Adrenal gland (tissue), 12 donors: ENCODE measurements around the gene UBE2G2. TPM values are rescaled to one million over a fixed set of nuclear protein-coding genes. Genes with fewer than 3 reads are reported as not detected.

Experiments used
- DNase-seq, 7 donors: peaks; one replicate each; pipeline ENCODE4 v3.0.0-alpha.2; 2019 to 2020
- H3K27ac ChIP-seq, 5 donors: fragments of 200-600 bp; sonication (generic) in 4 of 5; 1 replicate in 3 of 5; 2 replicates in 2 of 5; pipeline versions ENCODE4 v1.5.1 to v1.8.0; 2016 to 2020; ENCODE audit warnings: mild to moderate bottlenecking in 1 of 5
- H3K27me3 ChIP-seq: fragments of 200-600 bp; 2 replicates; pipeline ENCODE4 v1.8.0; 2021
- H3K36me3 ChIP-seq, 2 donors: fragments of 200-600 bp; replicated peaks in 1 of 2; 1 replicate in 1 of 2; 2 replicates in 1 of 2; pipeline versions ENCODE4 v1.5.1 to v1.8.0; 2018 to 2022
- H3K4me1 ChIP-seq, 2 donors: fragments of 200-600 bp; replicated peaks in 1 of 2; 1 replicate in 1 of 2; 2 replicates in 1 of 2; pipeline versions ENCODE4 v1.5.1 to v1.8.0; 2018 to 2021
- H3K4me3 ChIP-seq, 4 donors: fragments of 200-600 bp; sonication (generic) in 3 of 4; one replicate each; pipeline ENCODE4 v1.5.1; 2016 to 2018
- H3K9me3 ChIP-seq, 3 donors: fragments of 200-600 bp; sonication (generic) in 1 of 3; replicated peaks in 1 of 3; 1 replicate in 2 of 3; 2 replicates in 1 of 3; pipeline versions ENCODE4 v1.5.1 to v1.8.0; 2016 to 2021
- POLR2A ChIP-seq, 2 donors: fragments of 450-650 bp; IDR thresholded peaks; one replicate each; pipeline ENCODE4 v1.6.1; 2017; ENCODE audit warnings: antibody characterized with exemption in 2 of 2, mild to moderate bottlenecking in 2 of 2, moderate library complexity in 1 of 2
- WGBS, 4 donors: extraction: QIAGEN DNeasy Blood & Tissue Kit in 2 of 4; methylation state at CpG; one replicate each; pipeline versions ENCODE4 v1.1.5 to v1.1.7; 2013 to 2017; 5-methylcytosine and 5-hydroxymethylcytosine counted together
- intact Hi-C, 2 donors: fragments of 100-400 bp; cut with DNase I; formaldehyde crosslinking; loops; one replicate each; pipeline versions ENCODE4 v1.14.1 to v1.15.0; 2022 to 2023
- polyA plus RNA-seq, 3 donors: library from polyadenylated mRNA; stranded (reverse); fragments of 200-250 nt in 2 of 3; fragments of 350-450 nt in 1 of 3; fragmentation: Illumina TruSeq in 1 of 3; extraction: RNeasy Lipid Tissue Mini Kit (QIAGEN cat#74804) in 1 of 3; gene quantifications; one replicate each; pipeline ENCODE4 v1.2.3, GENCODE V29; 2013 to 2014
- total RNA-seq, 9 donors: library from RNA; depleted of rRNA in 4 of 9; stranded (reverse); fragments of >200 nt in 4 of 9; fragments of 120-200 nt in 1 of 9; fragmentation: NEBNext Ultra II Directional in 1 of 9; extraction: Animal tissue kit (Norgen Biotek cat#: 25700) in 1 of 9; gene quantifications; one replicate each; pipeline versions ENCODE4 v1.1.0 to v1.2.4, GENCODE V29; 2013 to 2023
- TF ChIP-seq, protein P1 (sequence below), 6 experiments: fragments of 450-650 bp in 4 of 6; fragments of 200-600 bp in 2 of 6; sonication (generic) in 1 of 6; IDR thresholded peaks; 1 replicate in 5 of 6; 2 replicates in 1 of 6; pipeline versions ENCODE4 v1.5.1 to v1.8.0; 2016 to 2021; ENCODE audit warnings: antibody characterized with exemption in 6 of 6, mild to moderate bottlenecking in 2 of 6, moderate library complexity in 1 of 6
- donor health status: healthy with polysubstance abuse.
- donor health status: Bipolar disorder and iron deficiency.
- donor health status: DM: yes; HTN: yes; CAD: no.
- donor health status: DM: no; HTN: no; CAD: no.
- donor health status: DM: no; HTN: no; CAD: no.
- donor health status: DM: yes; HTN: yes; CAD: no.

Gene UBE2G2
- total and polyA plus RNA-seq, 12 donors = 44.8 to 99.9 (median 72.6) TPM

DNA sequence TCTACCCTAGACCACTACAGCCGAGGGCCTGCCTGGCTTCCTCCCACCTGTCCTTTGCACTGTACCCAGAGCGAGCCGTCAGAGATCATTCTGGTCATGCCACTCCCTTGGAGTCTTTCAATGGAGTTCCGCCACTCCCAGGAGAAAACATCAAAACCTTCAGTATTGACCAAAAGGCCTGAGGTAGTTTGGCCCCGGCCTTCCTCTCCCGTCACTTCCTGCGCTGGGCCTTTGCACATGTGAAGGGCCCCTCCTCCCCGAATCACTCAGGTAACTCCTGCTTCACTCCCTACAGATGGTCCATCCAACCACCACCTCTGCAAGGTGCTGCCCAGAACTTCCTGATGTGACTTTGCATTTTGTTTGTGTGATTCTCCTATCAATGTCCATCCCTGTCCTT, 26.6 kb downstream of the UBE2G2 start:
- Histone ChIP-seq H3K4me1 (peaks cover 0 to 8% of the 10 kb centered on the region in 2 donors), H3K9me3 (no peaks in the 10 kb centered on the region), H3K36me3 (peaks cover 0 to 55% of the 10 kb centered on the region in 2 donors), H3K27me3 (no peaks in the 10 kb centered on the region), H3K4me3 (no peak overlapping the region), H3K27ac (no peak overlapping the region)
- intact Hi-C loops = no loop called here
- TF ChIP-seq, protein P1, sequence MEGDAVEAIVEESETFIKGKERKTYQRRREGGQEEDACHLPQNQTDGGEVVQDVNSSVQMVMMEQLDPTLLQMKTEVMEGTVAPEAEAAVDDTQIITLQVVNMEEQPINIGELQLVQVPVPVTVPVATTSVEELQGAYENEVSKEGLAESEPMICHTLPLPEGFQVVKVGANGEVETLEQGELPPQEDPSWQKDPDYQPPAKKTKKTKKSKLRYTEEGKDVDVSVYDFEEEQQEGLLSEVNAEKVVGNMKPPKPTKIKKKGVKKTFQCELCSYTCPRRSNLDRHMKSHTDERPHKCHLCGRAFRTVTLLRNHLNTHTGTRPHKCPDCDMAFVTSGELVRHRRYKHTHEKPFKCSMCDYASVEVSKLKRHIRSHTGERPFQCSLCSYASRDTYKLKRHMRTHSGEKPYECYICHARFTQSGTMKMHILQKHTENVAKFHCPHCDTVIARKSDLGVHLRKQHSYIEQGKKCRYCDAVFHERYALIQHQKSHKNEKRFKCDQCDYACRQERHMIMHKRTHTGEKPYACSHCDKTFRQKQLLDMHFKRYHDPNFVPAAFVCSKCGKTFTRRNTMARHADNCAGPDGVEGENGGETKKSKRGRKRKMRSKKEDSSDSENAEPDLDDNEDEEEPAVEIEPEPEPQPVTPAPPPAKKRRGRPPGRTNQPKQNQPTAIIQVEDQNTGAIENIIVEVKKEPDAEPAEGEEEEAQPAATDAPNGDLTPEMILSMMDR (IDR thresholded peaks at IDR 0.05) = no peak
- TF ChIP-seq POLR2A (IDR thresholded peaks at IDR 0.05) = no peak
- 94 to 97% (median 96%) methylated on average over 8 of the region's 8 CpGs for WGBS, 4 donors
- DNase-seq = no peak

GRCh38 chr21:44773291-44773932, 28.2 kb downstream of the UBE2G2 start:
- TF ChIP-seq, protein P1 (IDR thresholded peaks at IDR 0.05) = no peak
- no peak for TF ChIP-seq POLR2A (IDR thresholded peaks at IDR 0.05)
- WGBS, 4 donors = 88 to 91% (median 90%) methylated on average over 16 to 20 of the region's 20 CpGs
- intact Hi-C loops = no loop called here
- Histone ChIP-seq H3K27ac (no peak overlapping the region), H3K27me3 (no peaks in the 10 kb centered on the region), H3K4me1 (peaks cover 0 to 4% of the 10 kb centered on the region in 2 donors), H3K4me3 (no peak overlapping the region), H3K36me3 (peaks cover 0 to 58% of the 10 kb centered on the region in 2 donors), H3K9me3 (no peaks in the 10 kb centered on the region)
- no peak for DNase-seq

- Histone ChIP-seq H3K4me3 (no peak overlapping the region), H3K36me3 (peaks cover 0 to 56% of the 10 kb centered on the region in 2 donors), H3K27me3 (no peaks in the 10 kb centered on the region), H3K4me1 (no peaks in the 10 kb centered on the region), H3K27ac (no peak overlapping the region), H3K9me3 (no peaks in the 10 kb centered on the region)
- TF ChIP-seq, protein P1 (IDR thresholded peaks at IDR 0.05) = no peak
- no peak for TF ChIP-seq POLR2A (IDR thresholded peaks at IDR 0.05)
- intact Hi-C loops = no loop called here
- no peak for DNase-seq
- WGBS, 4 donors = 92 to 97% (median 93%) methylated on average over 11 to 17 of the region's 17 CpGs
Measured at GRCh38 chr21:44771896-44772525, 29.6 kb downstream of the UBE2G2 start.

DNA sequence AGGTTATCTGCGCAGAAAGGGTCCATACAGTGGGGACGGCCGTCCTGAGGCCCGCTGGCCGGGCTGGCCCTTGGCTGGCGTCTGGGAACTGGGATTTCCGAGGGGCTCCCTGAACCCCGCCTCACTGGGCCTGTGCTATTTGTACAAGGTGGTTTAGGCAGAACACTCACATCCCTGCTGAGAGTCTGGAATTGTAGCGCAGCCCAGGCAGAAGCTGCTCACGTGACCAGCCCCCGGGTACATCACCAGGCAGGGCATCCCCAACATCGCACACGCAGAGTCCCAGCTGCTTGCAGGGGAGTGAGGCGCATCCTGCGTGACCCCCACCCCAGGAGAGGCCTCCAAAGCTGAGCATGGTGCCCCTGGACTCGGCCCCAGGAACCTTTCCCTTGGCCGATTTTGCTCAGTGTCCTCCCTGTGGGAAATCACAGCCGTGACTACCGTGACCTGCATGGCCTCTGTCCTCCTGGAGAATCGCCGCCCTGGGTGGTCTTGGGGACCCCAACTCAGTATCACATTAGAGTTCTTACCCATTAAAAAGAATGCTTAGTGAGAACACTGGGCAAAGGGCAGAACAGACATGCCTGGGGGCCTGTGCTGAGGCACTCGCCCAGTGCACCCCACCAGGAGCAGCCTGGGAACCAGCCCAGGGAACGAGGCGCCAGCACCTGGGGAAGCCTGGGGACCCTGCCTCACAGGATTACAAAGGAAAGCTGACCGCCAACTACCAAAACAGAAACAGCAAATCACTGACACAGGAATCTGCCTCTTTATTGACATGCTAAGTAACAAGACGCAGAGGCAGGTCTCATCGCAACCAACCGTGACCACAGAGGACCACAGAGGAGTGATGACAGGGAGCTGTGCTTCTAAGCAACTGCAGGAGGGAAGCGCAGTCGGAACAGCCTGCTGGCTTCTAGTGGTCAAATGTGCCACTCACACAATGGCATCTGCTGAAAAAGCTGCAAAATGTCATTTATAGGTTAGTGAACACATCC, 33.5 kb downstream of the UBE2G2 start:
- Histone ChIP-seq H3K4me1 (no peaks in the 10 kb centered on the region), H3K9me3 (no peaks in the 10 kb centered on the region), H3K36me3 (peaks cover 0 to 28% of the 10 kb centered on the region in 2 donors), H3K4me3 (no peak overlapping the region), H3K27ac (no peak overlapping the region), H3K27me3 (no peaks in the 10 kb centered on the region)
- no peak for DNase-seq
- intact Hi-C loops = no loop called here
- 88 to 90% (median 89%) methylated on average over 10 to 30 of the region's 30 CpGs for WGBS, 4 donors
- TF ChIP-seq POLR2A (IDR thresholded peaks at IDR 0.05) = no peak
- TF ChIP-seq, protein P1 (IDR thresholded peaks at IDR 0.05) = no peak
